ENCODE results near the gene TMEM208. TPM values are rescaled to one million over a fixed set of nuclear protein-coding genes. Genes with fewer than 3 reads are reported as not detected.

TMEM208 gene
- total RNA-seq, 1 experiment from 2014 or later: 67.8 TPM

DNA sequence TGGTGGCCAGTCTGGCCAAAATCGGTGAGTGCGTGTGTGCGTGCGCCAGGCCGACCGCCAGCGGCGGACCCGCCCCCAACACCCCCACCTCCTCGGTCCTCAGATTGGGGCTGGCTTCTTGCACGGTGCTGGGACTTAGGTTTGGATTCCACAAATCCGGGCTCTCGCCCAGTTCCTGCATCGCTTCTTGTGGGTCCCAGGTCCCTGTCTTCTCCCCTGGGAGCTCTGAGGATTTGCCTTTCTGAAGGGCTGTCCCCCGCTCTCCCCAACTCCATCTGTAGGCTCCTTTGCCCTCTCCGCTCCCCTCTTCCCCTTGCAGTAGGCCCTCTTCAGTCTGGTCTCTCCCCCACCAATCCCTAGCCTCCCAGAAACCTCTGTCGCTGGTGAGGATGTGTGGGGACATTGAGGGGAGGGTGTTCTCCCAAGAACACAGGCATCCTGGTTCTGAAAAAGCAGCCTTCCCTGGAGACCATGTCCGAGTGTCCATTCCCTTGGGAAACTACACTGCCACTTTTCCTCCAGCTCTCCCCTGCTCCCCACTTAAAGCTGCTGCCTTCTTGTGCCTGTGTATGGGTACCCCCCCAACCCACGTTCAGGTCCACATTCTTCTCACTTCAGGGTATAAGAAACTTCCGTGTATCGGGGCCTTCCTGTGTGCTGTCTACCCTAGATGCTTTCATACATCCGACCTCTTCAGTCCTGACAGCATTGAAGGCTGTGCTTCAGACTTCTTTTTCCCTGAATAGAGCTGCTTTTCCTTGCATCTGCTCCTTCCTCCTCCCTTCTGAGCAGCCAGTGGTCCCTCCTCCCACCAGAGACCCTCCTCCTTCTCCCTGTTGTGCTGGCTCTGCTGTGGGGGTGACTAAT lies 22.5 kb downstream of the TMEM208 start:
- no peak for DNase-seq (ENCODE audit: low spot score)

DNA sequence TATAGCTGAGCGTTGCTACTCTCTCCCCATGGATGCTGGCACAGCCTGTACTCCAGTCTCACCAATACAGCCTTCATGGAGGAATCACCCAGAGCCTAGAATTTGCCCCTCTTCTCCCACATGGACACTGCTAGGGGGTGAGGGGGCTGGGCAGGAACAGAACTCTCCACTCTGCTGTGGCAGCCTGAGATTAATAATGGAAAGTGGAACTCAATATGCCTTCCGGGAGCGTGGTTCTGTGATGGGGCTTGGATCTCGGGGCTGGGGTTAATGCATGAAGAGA lies 23.1 kb downstream of the TMEM208 start:
- no peak for DNase-seq (ENCODE audit: low spot score)

DNA sequence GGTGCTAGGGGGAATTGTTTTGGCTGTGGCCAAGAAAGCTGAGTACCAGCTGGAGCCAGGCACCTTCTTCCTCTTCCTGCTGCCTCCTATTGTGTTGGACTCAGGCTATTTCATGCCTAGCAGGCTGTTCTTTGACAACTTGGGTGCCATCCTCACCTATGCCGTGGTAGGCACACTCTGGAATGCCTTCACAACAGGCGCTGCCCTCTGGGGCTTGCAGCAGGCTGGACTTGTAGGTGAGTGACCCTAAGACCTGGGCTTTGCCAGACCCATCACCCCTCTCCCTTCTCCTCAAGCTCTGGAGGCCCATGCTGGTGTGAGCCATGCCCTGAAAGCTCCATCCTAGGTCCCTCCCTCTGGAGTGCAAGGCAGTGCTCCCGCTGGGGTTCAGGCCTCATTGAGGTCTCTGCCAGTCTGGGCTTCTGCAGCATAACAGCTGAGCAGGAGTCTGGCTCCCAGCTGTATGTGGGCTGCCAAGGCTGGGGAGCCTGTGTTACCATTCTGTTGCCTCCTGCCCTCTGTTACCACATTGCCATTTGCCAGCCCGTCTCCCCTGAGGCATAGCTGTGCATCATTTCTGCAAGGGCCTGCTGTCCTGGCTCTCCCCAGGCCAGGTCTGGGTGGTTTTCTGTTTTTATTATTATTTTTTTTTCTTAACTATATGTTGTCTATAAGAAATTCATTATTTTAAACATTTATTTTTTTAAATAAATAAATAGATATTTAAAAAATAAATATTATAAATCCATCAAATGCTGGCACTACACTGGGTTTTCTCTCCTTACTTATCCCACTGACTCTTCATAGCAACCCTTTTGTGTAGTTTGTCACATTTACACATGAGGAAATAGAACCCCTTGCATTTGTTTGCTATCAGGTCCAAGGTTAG lies 25.9 kb downstream of the TMEM208 start:
- no peak for DNase-seq (ENCODE audit: low spot score)

DNA sequence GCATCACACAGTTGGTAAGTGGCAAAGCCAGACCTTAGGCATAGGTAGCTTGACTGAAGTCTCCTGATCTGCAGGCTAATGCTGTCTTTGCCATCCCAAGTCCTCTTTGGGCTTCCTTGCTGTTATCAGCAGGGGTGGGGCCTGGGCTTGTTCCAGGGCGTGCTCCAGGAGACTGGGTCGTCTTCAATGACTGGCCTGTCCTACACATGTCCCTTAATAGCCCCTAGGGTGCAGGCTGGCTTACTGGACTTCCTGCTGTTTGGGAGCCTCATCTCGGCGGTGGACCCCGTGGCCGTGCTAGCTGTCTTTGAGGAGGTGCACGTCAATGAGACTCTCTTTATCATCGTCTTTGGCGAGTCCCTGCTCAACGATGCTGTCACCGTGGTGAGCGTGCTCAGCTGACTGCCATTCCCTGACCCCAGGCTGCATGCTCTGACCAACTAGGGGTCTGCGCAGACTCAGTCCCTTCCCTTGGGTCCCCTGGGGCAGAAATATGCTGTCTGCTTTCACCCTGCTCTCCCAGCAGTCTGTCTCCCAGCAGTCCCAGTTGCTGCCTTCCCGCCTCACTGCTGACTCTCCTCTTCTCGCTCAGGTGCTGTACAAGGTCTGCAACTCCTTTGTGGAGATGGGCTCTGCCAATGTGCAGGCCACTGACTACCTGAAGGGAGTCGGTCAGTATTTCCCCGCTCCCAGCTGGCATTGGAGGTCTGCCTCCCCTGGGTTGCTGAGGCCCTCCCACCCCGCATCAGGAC lies 28.0 kb downstream of the TMEM208 start:
- DNase-seq (ENCODE audit: low spot score): no peak

DNA sequence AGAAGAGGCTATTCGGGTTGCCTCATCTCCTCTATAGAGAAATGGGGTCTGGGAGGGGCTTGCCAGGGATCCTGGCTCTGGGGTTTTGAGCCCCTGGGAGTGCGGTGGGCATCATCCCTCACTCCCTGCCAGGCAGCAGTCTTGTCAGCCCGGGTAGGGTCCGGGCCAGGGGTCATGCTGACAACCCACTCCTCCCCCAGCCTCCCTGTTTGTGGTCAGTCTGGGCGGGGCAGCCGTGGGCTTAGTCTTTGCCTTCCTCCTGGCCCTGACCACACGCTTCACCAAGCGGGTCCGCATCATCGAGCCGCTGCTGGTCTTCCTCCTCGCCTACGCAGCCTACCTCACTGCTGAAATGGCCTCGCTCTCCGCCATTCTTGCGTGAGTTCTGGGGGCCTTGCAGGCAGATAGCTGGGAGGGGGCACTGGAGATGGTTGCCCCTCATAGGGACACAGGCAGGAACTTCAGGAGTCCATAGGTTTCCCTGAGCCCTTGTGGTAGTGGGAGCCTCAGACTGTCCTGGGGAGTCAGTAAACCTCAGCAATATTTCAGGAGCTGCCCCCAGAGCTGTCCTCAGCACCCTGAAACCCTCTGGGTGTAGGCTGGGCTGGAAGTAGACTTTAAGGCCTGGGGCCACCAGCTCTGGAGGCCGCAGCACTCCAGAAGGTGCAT lies 28.8 kb downstream of the TMEM208 start:
- DNase-seq (ENCODE audit: low spot score): no peak

DNA sequence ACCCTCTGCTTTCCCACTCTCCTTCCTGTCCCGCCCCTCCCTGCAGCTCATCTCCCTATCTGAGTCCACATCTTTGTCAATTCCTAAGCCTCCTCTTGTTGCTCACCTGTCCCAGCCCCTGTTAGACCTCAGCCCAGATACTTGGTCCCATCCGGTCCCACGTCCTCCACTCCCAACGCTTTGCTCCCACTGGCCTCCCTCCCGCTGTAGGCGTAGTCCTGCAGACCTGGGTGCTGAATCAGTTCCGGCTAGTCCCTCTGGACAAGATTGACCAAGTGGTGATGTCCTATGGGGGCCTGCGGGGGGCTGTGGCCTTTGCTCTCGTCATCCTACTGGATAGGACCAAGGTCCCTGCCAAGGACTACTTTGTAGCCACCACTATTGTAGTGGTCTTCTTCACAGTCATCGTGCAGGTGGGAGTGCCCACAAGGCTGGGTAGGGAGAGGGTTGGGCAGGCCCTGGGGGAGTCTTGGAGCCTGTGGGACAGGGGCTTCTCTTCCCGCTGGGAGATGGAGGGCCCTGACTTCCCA lies 29.8 kb downstream of the TMEM208 start:
- DNase-seq (ENCODE audit: low spot score): no peak

DNA sequence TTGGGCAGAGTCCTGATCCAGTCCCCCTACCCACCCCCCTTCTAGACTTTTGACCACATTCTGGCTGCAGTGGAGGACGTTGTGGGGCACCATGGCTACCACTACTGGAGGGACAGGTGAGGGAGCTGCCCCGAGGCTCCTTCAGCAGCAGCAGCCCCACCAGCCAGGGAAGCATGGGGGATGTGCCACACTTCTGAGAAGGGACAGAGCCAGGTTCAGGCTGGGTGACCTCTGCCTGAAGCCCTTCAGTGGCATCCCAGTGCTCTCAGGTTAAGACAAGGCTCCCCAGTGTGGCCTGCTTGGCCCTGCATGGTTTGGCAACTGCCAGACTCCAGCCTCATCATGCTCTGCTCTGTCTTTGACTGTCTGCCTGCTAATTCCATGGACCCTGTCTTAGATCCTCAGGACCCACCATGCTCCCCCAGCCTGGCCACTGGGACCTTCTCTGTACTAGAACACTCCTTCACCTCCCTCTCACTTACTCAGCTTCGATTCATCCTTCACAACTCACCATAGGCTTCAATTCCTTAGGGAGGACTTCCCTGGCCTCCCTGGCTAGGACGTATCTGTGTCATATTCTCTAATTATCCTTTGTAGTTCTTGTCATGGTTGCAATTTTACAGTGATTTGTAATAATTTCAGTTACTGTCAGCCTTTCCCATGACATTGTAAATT lies 30.7 kb downstream of the TMEM208 start:
- no peak for DNase-seq (ENCODE audit: low spot score)

DNA sequence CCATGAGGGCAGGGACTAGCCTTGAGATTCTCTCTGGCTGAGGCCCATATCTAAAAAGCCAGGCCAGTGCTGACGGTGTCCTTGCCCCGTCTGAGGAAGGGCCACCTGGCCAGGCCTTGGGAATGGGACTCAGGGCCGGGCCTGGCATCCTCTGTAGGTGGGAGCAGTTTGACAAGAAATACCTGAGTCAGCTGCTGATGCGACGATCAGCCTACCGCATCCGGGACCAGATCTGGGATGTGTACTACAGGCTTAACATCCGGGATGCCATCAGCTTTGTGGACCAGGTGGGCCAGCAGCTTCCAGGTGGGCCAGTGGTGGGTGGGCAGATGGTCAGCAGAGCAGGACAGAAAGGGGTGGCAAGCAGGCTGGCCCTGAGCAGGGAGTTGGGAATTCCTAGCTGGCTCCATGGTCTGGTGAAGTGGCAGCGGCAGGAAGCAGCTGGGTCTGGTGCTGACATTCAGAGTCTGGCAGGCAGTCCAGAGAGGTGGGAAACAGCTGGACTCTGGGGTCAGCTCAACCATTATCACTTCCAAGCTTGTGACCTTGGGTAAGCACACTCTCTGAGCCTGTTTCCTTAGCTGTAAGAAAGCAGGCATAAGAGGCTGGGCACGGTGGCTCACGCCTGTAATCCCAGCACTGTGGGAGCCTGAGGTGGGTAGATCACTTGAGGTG lies 31.4 kb downstream of the TMEM208 start:
- no peak for DNase-seq (ENCODE audit: low spot score)

DNA sequence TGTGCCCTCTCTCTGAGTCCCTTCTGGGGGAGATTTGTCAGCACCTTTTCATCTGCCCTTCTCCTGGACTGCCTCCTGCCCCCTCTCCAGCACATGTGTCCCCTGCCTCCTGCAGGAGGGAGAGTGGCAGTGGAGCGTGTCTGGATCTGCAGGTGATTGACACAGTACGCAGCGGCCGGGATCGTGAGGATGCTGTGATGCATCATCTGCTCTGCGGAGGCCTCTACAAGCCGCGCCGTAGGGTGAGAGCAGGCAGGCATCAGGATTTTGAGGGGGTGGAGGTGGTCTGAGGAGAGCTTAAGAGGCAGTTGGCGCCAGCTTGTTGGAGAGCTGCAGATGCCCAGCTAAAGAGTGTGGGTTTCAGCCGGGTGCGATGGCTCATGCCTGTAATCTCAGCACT lies 32.8 kb downstream of the TMEM208 start:
- DNase-seq (ENCODE audit: low spot score): no peak

DNA sequence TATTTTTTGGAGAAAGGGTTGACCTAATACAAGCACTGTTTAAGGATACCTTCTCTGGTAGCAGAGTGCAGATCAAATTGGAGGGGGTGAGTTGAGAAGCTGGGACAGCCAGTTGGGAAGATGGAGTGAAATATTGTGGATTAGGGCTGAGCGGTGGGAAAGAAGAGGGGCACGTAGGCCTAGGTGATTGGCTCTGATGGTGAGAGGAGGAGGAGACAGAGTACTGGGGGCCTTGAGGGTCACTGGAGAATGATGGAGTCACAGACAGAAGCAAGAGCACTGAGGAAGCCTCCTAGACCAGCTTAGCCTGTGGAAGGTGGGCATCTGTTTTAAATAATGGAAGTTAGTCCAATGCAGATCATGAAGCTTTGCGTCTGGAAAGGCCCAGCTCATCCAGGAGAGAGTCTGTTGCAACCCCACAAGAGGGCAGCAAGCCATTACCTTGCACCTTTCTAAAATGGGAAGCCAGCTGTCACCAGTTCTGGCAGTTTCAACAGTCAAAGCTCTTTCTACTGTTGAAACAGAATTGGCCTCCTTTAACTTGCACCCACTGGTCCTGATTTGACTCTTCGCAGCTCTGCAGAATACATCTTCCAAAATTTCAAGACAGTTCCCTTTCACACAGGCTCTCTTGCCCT lies 33.6 kb downstream of the TMEM208 start:
- DNase-seq (ENCODE audit: low spot score): peak; percentile 72

DNA sequence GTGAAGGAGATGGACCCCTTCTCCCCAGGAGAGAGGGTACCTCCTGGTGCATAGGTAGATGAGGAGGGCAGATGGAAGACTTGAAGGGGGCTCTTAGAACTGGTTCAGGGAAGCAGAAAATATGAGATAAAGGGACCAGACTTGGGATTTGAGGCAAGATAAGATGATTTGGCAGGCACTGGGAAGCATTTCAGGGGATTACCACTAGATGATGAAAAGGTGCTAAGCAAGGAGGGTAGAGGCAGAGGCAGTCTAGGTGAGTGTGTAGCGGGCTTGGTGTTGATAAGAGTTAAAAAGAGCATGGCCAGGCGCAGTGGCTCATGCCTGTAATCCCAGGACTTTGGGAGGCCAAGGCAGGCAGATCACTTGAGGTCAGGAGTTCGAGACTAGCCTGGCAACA lies 36.3 kb downstream of the TMEM208 start:
- no peak for DNase-seq (ENCODE audit: low spot score)

DNA sequence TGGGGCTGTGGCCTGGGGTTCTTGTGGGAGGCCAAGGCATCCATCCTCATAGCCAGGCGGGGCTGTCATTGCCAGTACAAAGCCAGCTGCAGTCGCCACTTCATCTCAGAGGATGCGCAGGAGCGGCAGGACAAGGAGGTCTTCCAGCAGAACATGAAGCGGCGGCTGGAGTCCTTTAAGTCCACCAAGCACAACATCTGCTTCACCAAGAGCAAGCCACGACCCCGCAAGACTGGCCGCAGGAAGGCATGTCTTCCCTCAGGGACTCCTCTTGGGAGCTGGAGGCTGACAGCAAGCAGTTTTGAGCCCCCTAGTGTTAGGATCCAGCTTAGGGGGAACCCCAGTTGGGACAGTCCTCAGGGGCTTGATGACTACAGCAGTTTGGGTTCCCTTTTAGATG lies 37.3 kb downstream of the TMEM208 start:
- DNase-seq (ENCODE audit: low spot score): no peak

DNA sequence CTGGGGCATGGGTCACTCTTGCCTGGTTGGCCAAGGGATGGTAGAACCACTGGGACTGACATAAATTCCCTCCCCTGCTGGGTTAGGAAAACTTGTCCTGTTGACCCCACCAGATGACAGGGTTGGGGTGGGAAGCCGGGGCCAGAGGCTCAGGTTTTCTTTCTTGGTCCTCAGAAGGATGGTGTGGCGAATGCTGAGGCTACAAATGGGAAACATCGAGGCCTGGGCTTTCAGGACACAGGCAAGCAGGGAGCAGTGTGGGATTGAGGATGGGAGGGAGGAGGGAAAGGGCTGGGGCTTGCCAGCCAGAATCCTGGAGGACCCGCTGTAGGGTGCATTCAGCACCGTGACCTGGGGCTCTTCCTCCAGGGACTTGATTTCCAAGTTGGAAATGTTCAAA lies 37.9 kb downstream of the TMEM208 start:
- no peak for DNase-seq (ENCODE audit: low spot score)

DNA sequence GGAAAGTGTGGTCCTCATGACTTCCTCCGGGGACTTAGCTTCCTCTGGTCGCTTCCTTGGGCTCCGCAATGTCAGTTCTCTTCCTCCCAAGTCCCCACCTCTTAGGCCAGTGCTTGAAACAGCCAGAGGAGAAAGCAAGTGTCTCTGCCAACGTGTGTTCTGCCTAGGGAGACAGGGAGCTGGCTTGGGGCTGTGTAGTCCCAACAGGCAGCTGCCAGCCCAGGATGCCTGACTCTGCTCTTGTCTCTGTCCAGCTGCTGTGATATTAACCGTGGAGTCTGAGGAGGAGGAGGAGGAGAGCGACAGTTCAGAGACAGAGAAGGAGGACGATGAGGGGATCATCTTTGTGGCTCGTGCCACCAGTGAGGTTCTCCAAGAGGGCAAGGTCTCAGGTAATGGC lies 38.9 kb downstream of the TMEM208 start:
- no peak for DNase-seq (ENCODE audit: low spot score)

DNA sequence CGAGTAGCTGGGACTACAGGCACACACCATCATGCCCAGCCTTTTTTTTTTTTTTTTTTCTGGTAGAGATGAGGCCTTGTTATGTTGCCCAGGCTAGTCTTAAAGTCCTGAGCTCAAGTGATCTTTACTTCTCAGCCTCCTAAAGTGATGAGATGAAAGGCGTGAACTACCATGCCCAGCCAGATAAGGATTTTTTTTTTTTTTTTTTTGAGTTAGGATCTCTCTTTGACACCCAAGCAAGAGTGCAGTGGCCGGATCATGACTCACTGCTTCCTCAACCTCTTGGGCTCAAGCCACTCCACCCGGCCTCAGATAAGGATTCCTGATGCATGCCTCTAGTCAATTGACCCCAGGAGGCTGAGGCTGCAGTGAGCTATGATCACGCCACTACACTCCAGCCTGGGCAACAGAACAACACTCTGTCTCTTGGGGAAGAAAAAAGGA lies 41.2 kb downstream of the TMEM208 start:
- DNase-seq (ENCODE audit: low spot score): peak; percentile 50

DNA sequence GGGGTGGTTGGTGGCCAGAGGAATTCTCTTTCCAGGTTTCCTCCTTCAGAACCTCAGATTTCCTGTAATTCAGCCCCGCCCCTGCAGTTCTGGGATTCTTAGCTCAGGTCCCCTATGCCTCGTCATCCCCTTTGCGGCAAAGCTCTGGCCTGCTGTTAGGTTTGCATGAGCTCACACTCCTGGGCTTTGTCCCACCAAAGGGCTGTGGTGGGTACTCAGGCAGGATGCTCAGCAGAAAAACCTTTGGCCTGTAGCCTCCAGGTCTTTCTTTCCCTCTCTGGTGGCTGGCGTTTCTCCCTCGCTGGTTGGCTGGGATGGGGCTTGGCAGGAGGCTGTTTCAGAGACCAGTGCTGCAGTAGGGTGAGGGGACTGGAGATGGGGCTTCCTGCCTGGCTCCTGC lies 42.8 kb downstream of the TMEM208 start:
- no peak for DNase-seq (ENCODE audit: low spot score)

DNA sequence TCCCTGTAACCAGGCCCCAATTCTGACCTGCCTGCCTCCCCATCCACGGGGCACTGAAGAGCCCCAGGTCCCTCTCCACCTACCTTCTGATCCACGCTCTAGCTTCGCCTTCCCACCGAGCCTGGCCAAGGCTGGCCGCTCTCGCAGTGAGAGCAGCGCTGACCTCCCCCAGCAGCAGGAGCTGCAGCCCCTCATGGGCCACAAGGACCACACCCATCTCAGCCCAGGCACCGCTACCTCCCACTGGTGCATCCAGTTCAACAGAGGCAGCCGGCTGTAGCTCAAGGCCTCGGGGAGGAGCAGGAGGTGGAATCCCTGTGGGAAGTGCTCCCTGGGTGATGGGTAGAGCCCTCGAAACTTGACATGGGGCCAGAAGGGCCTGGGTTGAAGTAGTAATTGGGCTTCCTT lies 44.0 kb downstream of the TMEM208 start:
- no peak for DNase-seq (ENCODE audit: low spot score)

DNA sequence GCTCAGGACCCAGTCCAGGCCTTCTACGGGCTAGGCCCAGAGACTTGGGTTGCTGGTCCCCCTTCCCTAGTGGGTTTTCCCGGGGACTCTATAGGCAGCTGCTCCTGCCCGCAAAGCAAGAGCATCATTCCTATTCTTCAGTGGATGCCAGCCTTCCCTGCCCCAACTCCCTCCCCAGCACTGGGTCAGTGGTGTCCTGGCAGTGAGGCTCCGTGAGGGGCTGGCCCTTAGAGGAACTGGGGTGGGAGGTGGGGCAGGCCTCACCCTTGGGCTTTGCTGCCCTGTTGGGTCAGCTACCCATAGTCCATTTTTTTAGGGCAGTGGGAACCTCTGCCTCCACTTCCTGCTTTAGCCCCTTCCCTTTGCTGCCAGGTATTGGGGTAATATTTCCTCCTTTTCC lies 44.5 kb downstream of the TMEM208 start:
- DNase-seq (ENCODE audit: low spot score): no peak

DNA sequence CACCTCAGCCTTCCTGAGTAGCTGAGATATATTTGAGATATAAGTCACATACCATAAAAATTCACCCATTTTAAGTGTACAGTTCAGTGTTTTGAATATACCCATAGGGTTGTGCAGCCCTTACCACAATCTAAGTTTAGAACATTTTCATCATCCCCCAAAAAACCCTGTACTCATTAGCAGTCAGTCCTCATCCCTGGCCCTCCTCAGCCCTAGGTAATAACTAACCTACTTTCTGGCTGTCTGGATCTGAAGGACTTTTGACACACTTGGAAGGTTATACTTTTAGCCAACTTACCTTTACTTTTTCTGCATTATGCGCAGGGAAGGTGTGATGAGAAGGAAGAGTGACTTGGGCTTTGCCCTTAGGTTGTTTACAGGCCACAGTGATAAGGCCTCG lies 48.4 kb downstream of the TMEM208 start:
- DNase-seq (ENCODE audit: low spot score): no peak
